GM12878 (cell line): ENCODE results near the gene CES4A.
"Not testable (repeated sequence)": the region's sequence is repeated elsewhere in the genome, so short reads cannot be mapped to it uniquely, and the experiment has no call there.

Experiments used
- PRDM15 ChIP-seq: fragments of 450-650 bp; formaldehyde crosslinking; IDR thresholded peaks from 2 replicates; pipeline ENCODE4 v1.4.0; 2020; ENCODE audit warnings: mild to moderate bottlenecking, moderate library complexity
- TF ChIP-seq, protein P1 (sequence below), 3 experiments: IDR thresholded peaks in 2 of 3; conservative IDR thresholded peaks in 1 of 3; 2 replicates each; pipeline ENCODE4 v1.5.1; 2011; ENCODE audit warnings: low read depth in 3 of 3, low read length in 3 of 3, mild to moderate bottlenecking in 3 of 3, control low read depth in 2 of 3, moderate library complexity in 2 of 3, inconsistent platforms in 1 of 3, mixed read lengths in 1 of 3; ENCODE audit not compliant: control insufficient read depth in 2 of 3, insufficient read depth in 1 of 3; ENCODE audit errors: extremely low read depth in 1 of 3

DNA sequence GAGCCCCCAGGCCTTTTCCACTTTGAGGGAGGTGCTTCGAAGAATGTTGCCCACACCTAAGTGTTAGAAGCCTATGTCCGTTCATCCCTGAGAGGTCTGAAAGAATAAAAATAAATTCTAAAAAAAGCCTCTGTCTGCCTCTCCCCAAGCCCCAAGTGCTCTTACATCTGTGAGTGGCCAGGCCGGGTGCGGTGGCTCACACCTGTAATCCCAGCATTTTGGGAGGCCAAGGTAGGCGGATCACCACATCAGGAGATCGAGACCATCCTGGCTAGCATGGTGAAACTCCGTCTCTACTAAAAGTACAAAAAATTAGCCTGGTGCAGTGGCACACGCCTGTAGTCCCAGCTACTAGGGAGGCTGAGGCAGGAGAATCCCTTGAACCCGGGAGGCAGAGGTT is 43.4 kb upstream of the CES4A start:
- TF ChIP-seq, protein P1, sequence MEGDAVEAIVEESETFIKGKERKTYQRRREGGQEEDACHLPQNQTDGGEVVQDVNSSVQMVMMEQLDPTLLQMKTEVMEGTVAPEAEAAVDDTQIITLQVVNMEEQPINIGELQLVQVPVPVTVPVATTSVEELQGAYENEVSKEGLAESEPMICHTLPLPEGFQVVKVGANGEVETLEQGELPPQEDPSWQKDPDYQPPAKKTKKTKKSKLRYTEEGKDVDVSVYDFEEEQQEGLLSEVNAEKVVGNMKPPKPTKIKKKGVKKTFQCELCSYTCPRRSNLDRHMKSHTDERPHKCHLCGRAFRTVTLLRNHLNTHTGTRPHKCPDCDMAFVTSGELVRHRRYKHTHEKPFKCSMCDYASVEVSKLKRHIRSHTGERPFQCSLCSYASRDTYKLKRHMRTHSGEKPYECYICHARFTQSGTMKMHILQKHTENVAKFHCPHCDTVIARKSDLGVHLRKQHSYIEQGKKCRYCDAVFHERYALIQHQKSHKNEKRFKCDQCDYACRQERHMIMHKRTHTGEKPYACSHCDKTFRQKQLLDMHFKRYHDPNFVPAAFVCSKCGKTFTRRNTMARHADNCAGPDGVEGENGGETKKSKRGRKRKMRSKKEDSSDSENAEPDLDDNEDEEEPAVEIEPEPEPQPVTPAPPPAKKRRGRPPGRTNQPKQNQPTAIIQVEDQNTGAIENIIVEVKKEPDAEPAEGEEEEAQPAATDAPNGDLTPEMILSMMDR (IDR thresholded peaks at IDR 0.05 in 2 of 3, conservative IDR thresholded peaks at IDR 0.05 in 1 of 3; ENCODE audit: control insufficient read depth in 2 of 3, extremely low read depth in 1 of 3, insufficient read depth in 1 of 3, low read depth in 3 of 3, low read length in 3 of 3), result not testable (repeated sequence)
- TF ChIP-seq PRDM15 (CRISPR knock-in tag), result not testable (repeated sequence)
